Inferior parietal cortex (tissue), 1 donor: ENCODE results near the gene STK17A.

Experiments
- DNase-seq: peaks from one replicate; pipeline ENCODE4 v3.0.0-alpha.2; 2016; ENCODE audit errors: extremely low spot score

STK17A gene

GRCh38 chr7:43582503-43583423 lies at the start of gene STK17A:
STK17A (plus strand) TSS chr7:43583108; CDS start chr7:43583244, 136 bp downstream.
- DNase-seq, result peak; percentile 92

GRCh38 chr7:43533801-43534479 lies 49.0 kb upstream of the STK17A start:
- no peak for DNase-seq

- no peak for DNase-seq
These were observed 47.9 kb upstream of the STK17A start for GRCh38 chr7:43535031-43535451.

DNA sequence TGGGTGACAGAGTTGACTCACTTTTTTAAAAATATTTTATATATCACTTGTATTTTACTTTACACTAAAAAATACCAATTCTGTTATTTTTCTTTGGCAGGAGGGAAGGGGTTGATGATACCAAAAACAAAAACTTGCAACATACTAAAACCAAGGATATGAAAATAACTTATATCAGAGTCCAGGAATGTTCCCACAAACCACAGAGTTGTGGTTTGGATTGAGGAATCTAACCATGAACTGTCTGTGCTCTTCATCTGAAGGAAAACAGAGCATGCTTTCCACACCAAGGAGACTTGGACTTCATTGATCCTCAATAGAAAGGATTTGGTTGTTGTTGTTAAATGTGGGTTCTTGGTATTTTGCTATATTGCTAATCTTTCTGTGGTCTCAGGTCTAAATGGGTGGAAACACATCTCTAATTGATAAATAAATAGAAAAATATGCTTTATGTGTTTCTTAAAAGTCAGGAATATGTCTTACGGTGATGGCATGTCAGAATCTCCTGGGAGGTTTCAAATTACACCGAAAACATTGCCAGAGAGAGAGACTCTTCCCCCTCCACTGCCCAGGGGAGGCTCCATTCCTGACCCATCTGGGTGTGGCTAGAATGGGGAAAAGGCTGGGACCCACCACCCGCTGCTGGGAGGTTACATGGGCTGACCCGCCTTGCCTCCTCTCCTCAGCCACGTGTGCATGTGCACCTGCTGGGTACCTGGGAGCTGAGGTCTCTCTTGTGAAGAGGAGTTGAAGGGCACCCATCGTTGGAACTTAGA lies 46.9 kb upstream of the STK17A start:
- no peak for DNase-seq

DNA sequence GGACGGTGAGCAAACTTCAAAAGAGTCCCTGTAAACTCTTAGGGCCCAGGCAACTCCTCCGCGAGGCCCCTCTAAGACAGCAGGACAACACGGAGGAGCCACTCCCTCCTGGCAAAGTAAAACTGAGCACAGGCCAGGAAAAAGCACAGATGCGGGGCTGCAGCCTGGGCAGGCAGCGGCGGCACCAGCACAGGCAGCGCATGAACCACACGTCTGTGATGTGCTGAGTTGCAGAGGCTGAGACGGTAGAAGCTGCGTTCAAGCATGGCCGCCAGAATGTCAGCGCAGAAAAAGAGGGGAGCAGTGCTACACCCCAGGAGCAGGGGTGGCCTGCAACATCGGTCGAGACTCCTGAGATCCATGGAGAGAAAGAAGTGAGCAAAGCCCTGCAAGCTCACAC lies 46.1 kb upstream of the STK17A start:
- no peak for DNase-seq

GRCh38 chr7:43537765-43538403 lies 45.0 kb upstream of the STK17A start:
- DNase-seq, result no peak

DNA sequence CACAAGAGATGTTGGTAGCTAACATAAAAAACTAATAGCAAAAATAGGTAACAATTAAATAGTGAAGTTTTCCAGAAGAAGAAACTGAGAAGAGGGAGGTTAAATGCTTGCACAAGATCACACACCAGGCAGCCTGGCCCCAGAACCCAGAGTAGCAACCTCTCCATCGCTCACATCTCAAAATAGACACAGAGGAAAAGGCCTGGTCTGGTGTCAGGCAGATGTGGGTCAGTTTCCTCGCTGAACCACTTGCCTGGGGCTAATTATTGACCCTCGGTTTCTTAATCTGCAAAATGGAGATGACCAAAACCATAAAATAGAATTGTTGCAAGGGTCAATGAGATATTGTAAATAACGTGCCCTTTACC lies 44.5 kb upstream of the STK17A start:
- DNase-seq, result no peak

- no peak for DNase-seq
These were observed 42.4 kb upstream of the STK17A start for GRCh38 chr7:43540471-43540870.

- no peak for DNase-seq
These were observed 40.2 kb upstream of the STK17A start for GRCh38 chr7:43542716-43543115.

- no peak for DNase-seq
These were observed 36.7 kb upstream of the STK17A start for GRCh38 chr7:43546231-43546630.

DNA sequence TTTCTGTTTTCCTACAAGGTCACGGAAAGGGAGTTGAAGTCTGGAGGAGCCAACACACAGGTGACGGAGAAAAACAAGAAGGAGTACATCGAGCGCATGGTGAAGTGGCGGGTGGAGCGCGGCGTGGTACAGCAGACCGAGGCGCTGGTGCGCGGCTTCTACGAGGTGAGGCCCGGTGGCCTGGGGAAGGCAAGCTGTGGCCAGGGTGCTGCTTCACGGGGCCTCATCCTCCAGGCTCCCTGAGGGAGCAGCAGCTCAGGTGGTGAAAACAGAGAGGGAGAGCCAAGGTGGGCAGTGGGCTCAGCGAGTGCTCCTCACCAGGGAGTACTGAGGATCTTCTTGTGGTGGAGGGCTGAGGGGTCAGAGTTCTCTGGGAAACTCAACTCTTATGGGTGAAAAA lies 32.5 kb upstream of the STK17A start:
- no peak for DNase-seq

DNA sequence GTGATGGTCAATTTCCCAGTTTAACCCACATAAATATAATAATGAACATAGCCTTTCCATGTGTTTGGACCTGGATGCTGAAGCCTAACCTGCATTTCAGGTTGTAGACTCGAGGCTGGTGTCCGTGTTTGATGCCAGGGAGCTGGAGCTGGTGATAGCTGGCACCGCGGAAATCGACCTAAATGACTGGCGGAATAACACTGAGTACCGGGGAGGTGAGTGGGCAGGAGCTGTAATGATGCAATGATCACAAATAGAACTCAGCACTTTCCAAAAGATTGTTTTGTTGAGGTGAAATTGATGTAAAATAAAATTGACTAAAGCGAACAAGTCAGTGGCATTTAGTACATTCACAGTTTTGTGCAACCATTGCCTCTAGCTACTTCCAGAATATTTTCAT lies 30.8 kb upstream of the STK17A start:
- no peak for DNase-seq

DNA sequence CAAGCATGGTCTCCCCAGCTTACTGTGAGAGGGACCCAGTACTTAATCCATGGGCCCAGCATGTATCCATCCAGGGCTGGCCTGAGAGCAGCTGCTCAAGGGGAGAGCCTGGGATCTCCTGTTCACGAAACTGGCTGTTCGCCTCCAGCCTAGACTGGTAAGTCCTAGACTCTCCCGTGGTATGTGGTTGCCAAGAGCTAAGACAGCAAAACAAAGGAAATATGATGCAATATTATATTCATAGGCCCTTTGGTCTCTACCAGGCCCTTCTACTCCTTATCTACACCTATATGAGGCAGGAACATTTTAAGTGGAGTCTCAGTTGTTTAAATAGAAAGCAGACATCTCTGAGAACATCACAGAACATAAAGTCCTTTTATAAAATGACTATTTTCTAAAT lies 28.9 kb upstream of the STK17A start:
- no peak for DNase-seq

DNA sequence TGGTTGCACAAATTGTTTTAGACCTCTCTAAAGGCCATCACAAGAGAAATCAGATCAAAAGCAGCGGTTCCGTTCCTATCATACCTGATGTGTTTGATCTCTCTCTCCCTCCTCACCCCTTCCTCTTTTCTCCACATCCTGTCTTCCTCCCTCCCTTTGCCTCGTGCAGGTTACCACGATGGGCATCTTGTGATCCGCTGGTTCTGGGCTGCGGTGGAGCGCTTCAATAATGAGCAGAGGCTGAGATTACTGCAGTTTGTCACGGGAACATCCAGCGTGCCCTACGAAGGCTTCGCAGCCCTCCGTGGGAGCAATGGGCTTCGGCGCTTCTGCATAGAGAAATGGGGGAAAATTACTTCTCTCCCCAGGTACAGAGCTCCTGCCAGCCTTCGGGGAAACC lies 28.5 kb upstream of the STK17A start:
- DNase-seq, result no peak

DNA sequence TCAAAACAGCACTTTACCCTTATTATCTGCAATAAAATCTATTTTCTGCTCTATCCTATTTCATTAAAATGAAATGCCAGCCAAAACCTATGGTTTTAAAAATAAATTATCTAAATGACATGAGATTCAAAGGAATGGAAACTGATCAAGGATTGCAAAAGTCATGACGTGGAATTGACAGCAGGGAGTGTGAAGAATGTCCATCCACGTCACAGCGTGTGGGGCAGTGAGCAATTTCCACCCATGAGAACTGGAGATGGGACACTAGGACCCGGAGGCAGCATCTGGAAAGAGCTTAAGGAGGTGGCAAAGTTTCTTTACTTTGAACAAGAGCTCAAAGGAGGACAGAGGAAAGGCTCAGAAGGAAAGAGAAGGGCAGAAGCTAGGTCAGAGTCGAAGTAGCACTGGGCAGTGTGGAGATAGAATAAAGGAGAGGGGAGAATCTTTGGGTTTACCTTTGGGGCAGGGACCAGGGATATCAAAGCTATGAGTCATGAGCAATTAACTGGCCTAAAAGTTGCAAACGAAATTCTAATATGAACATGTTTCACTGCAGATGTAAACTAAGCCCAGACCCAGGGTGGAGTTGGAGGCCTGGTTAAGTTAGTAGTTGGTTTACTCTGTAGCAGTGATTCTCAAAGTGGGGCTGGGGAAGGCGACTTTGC lies 24.9 kb upstream of the STK17A start:
- no peak for DNase-seq

DNA sequence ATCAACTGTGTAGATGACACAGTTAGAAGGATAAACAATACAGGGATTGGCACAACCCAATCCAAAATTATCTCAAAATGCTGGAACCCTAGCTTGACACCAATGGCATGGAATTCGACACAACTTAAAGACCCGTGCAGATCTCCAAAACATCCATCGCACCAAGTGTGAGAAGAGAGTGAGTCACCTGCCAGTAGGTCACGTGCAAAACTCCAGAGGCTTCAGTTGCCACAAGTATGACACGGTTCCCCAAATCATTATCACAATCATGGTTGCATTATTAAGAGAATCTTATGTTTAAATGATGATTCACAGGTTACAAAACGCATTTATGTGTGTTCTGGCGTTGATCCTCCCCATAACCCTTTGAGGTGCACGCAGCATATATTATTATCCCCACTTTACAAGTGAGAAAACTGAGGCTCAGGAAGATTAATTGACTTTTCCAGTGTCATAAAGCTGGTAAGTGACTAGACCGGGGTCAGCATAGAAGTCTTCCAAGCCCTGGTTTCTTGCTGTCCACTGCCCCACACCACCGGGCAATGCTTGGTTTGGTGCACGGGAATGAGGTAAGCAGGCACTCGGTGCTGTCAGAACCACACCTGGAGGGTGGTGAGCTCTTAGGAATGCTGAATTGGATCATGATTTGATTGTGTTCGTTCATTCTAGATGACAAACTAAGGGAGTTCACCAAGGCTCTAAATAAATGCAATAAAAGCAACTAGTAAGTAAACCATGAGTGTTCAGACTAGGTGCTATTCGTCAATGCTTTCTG lies 23.6 kb upstream of the STK17A start:
- no peak for DNase-seq

- no peak for DNase-seq
These were observed 23.0 kb upstream of the STK17A start for GRCh38 chr7:43559946-43560335.

DNA sequence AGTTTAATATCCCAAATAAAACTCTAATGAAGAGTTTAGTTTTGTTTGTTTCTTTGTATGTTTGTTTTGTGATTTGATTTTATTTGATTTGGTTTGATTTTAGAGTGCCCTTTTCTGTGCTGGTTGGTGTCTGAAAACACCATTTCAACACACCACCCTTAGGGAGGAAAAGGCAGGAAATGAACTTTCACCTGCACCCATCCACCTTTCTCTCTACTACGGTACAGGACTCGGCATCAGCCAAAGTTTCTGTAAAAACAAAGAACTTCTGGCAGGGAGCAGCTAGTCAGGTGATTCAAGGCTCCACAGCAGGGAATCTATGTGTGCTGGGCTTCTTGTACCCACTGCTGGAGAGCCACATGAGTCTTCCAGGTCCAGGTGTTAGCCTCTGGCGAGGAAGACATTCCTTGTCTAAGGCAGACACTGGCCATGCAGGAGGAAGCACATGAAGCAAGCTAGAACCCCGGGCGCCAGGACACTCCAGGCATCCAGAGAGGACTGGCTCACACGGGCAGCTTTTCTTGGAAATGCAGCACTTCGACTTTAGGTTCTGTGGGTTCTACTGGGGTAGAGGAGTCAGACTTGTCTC lies 22.1 kb upstream of the STK17A start:
- DNase-seq, result no peak

- no peak for DNase-seq
These were observed 20.5 kb upstream of the STK17A start for GRCh38 chr7:43562383-43562782.

- no peak for DNase-seq
These were observed 17.1 kb upstream of the STK17A start for GRCh38 chr7:43565786-43566185.
